B cell (primary cell): Measurements from ENCODE around the gene FAM53C. TPM values are rescaled to one million over a fixed set of nuclear protein-coding genes. Genes with fewer than 3 reads are reported as not detected.

ENCODE experiments used
- ATAC-seq: fragments of 200-7000 bp; cut with Tn5 transposase; one replicate; pipeline ENCODE4 v1.10.0; 2021; ENCODE audit warnings: low read depth, mild to moderate bottlenecking, moderate number of reproducible peaks, moderate library complexity
- CTCF ChIA-PET: fragments of 350-600 bp; sonication (Branson Sonifier 250); formaldehyde crosslinking; loops from one replicate; lab custom pipeline; 2021; ENCODE audit warnings: antibody characterized with exemption, inconsistent platforms; lab: Charles Lee
- POLR2A ChIA-PET: fragments of 350-600 bp; sonication (Branson Sonifier 250); formaldehyde crosslinking; loops from one replicate; lab custom pipeline; 2021; ENCODE audit warnings: antibody characterized with exemption; lab: Charles Lee
- DNase-seq: peaks from one replicate; pipeline ENCODE4 v3.0.0; 2013
- H2AFZ ChIP-seq: 2 replicates; pipeline ENCODE4 v1.6.1; 2012; ENCODE audit warnings: mild to moderate bottlenecking, low read depth, low read length; ENCODE audit not compliant: insufficient read depth, poor library complexity, severe bottlenecking
- H3K27ac ChIP-seq, 2 donors: 1 replicate in 1 of 2; 2 replicates in 1 of 2; pipeline ENCODE4 v1.5.1; 2012 to 2013; ENCODE audit warnings: low read length in 2 of 2, mild to moderate bottlenecking in 2 of 2, moderate library complexity in 1 of 2
- H3K27me3 ChIP-seq, 4 experiments: fragments of 200-600 bp in 1 of 4; sonication (generic) in 1 of 4; replicated peaks in 1 of 4; 1 replicate in 2 of 4; 2 replicates in 2 of 4; pipeline versions ENCODE4 v1.6.1 to v1.7.0; 2013 to 2016; ENCODE audit warnings: low read length in 3 of 4, mild to moderate bottlenecking in 2 of 4, mixed read lengths in 1 of 4, moderate library complexity in 1 of 4; ENCODE audit not compliant: insufficient read depth in 4 of 4, control insufficient read depth in 3 of 4; ENCODE audit errors: control extremely low read depth in 1 of 4
- H3K36me3 ChIP-seq, 2 experiments: replicated peaks in 1 of 2; 1 replicate in 1 of 2; 2 replicates in 1 of 2; pipeline versions ENCODE4 v1.6.1 to v1.7.1; 2013; ENCODE audit warnings: low read length in 1 of 2; ENCODE audit not compliant: insufficient read depth in 2 of 2, control insufficient read depth in 1 of 2; ENCODE audit errors: control extremely low read depth in 1 of 2, extremely low read depth in 1 of 2
- H3K4me1 ChIP-seq, 2 donors: fragments of 200-600 bp in 1 of 2; sonication (generic) in 1 of 2; 1 replicate in 1 of 2; 2 replicates in 1 of 2; pipeline versions ENCODE4 v1.5.1 to v1.6.1; 2013 to 2017; ENCODE audit warnings: low read length in 2 of 2; ENCODE audit not compliant: control insufficient read depth in 2 of 2, insufficient read depth in 2 of 2
- H3K4me2 ChIP-seq: replicated peaks from 2 replicates; pipeline ENCODE3; 2012; ENCODE audit warnings: mild to moderate bottlenecking, low read depth, low read length; ENCODE audit not compliant: poor library complexity, severe bottlenecking
- H3K4me3 ChIP-seq, 5 experiments: fragments of 200-600 bp in 1 of 5; sonication (generic) in 1 of 5; 1 replicate in 3 of 5; 2 replicates in 2 of 5; pipeline versions ENCODE4 v1.5.1 to v1.7.0; 2011 to 2016; ENCODE audit warnings: low read length in 4 of 5, mild to moderate bottlenecking in 4 of 5, low read depth in 2 of 5, control low read depth in 1 of 5, moderate library complexity in 1 of 5; ENCODE audit not compliant: insufficient read depth in 1 of 5; ENCODE audit errors: control extremely low read depth in 1 of 5, extremely low read depth in 1 of 5
- H3K79me2 ChIP-seq: fragments of 200-600 bp; sonication (generic); one replicate; pipeline ENCODE4 v1.6.0; 2016; ENCODE audit warnings: low read length; ENCODE audit not compliant: control insufficient read depth, insufficient read depth
- H3K9ac ChIP-seq: fragments of 200-600 bp; sonication (generic); 2 replicates; pipeline ENCODE4 v1.6.1; 2017; ENCODE audit warnings: mild to moderate bottlenecking, low read length, moderate library complexity
- H3K9me3 ChIP-seq, 3 donors: one replicate each; pipeline versions ENCODE4 v1.6.1 to v1.7.1; 2013; ENCODE audit warnings: low read length in 2 of 3; ENCODE audit not compliant: control insufficient read depth in 2 of 3, insufficient read depth in 1 of 3; ENCODE audit errors: control extremely low read depth in 1 of 3
- H4K20me1 ChIP-seq: 2 replicates; pipeline ENCODE4 v1.6.0; 2012; ENCODE audit warnings: mild to moderate bottlenecking, low read length; ENCODE audit not compliant: insufficient read depth, control insufficient read depth, poor library complexity, severe bottlenecking
- H3K27ac Mint-ChIP-seq: one replicate; pipeline ENCODE4 v1.8.0; 2021; ENCODE audit warnings: mixed read lengths
- H3K27me3 Mint-ChIP-seq: one replicate; pipeline ENCODE4 v1.8.0; 2021; ENCODE audit warnings: mixed read lengths
- H3K4me1 Mint-ChIP-seq: one replicate; pipeline ENCODE4 v1.8.0; 2021; ENCODE audit warnings: mixed read lengths
- H3K4me3 Mint-ChIP-seq: one replicate; pipeline ENCODE4 v1.8.0; 2021; ENCODE audit warnings: mixed read lengths
- H3K9me3 Mint-ChIP-seq: one replicate; pipeline ENCODE4 v1.8.0; 2022; ENCODE audit warnings: mixed read lengths; ENCODE audit not compliant: insufficient read depth
- CTCF ChIP-seq: fragments of 200-600 bp; IDR thresholded peaks from one replicate; pipeline ENCODE4 v1.8.0; 2022; ENCODE audit warnings: antibody characterized with exemption, mild to moderate bottlenecking
- EZH2 ChIP-seq: IDR thresholded peaks from 2 replicates; pipeline ENCODE4 v1.6.1; 2012; ENCODE audit warnings: borderline replicate concordance, low read depth, mild to moderate bottlenecking, moderate library complexity, low read length; ENCODE audit not compliant: insufficient read depth, poor library complexity, severe bottlenecking
- WGBS: methylation state at CpG from one replicate; pipeline ENCODE4 v1.1.5; 2013; ENCODE audit warnings: missing lambda C conversion rate; ENCODE audit not compliant: insufficient coverage; 5-methylcytosine and 5-hydroxymethylcytosine counted together
- intact Hi-C: fragments of 100-400 bp; cut with micrococcal nuclease; formaldehyde crosslinking; loops from one replicate; pipeline ENCODE4 v1.10.0; 2022
- polyA plus RNA-seq: library from polyadenylated mRNA; depleted of rRNA; stranded (reverse); fragments of >200 nt; gene quantifications from 2 replicates; pipeline ENCODE4 v1.2.3, GENCODE V29; 2012
- total RNA-seq, 2 donors: library from RNA; stranded (reverse); fragments of 120-200 nt in 1 of 2; gene quantifications; 1 replicate in 1 of 2; 2 replicates in 1 of 2; pipeline versions ENCODE4 v1.2.3 to v1.2.4, GENCODE V29; 2013 to 2022

FAM53C gene
- total and polyA plus RNA-seq, 2 donors (not counting 1 experiment from before 2014, with no cell fraction given), result 29.8 to 44.9 TPM

GRCh38 chr5:138369706-138370105 lies 31.6 kb downstream of the FAM53C start:
- Histone ChIP-seq H4K20me1 (peaks cover 85% of the 10 kb centered on the region), H3K4me3 (no peak overlapping the region), H3K4me1 (peaks cover 21 to 23% of the 10 kb centered on the region in 2 donors), H2AFZ (no peak overlapping the region), H3K36me3 (peaks cover 4 to 18% of the 10 kb centered on the region in 2 experiments), H3K9ac (no peak overlapping the region), H3K9me3 (no peaks in the 10 kb centered on the region), H3K27me3 (no peaks in the 10 kb centered on the region), H3K79me2 (peaks cover 93% of the 10 kb centered on the region), H3K4me2 (peak overlapping the region; percentile 1), H3K27ac (peak overlapping the region in 1 of 2 donors; percentile 37)
- no peak for DNase-seq
- TF ChIP-seq CTCF, result no peak
- no peak for TF ChIP-seq EZH2
- CTCF ChIA-PET, result interaction anchor here (0.6 to 5.8 kb wide), 4 partner anchors 15 to 792 kb away, joined by 3 to 39 read pairs (median 3); partner anchors contain the start of genes FAM53C and KDM3B
- H3K4me1 Mint-ChIP-seq, result peaks cover 42% of the 10 kb centered on the region
- H3K27me3 Mint-ChIP-seq, result no peaks in the 10 kb centered on the region
- peak overlapping the region; percentile 1 for H3K4me3 Mint-ChIP-seq
- no CpG with 5 or more reads among the region's 2 CpGs for WGBS
- no peaks in the 10 kb centered on the region for H3K9me3 Mint-ChIP-seq
- peak overlapping the region; percentile 27 for H3K27ac Mint-ChIP-seq
- ATAC-seq, result no peak
- POLR2A ChIA-PET, result interaction anchor here (2.2 kb wide), 1 partner anchor 16 kb away, joined by 7 read pairs; no protein-coding TSS in a partner anchor
- intact Hi-C loops, result no loop called here

- no peak for TF ChIP-seq EZH2
- Histone ChIP-seq H4K20me1 (peaks cover 77% of the 10 kb centered on the region), H3K27ac (no peak overlapping the region), H2AFZ (no peak overlapping the region), H3K9me3 (no peaks in the 10 kb centered on the region), H3K9ac (no peak overlapping the region), H3K27me3 (no peaks in the 10 kb centered on the region), H3K4me1 (peaks cover 21 to 23% of the 10 kb centered on the region in 2 donors), H3K79me2 (peaks cover 85% of the 10 kb centered on the region), H3K4me3 (no peak overlapping the region), H3K36me3 (peaks cover 4 to 23% of the 10 kb centered on the region in 2 experiments), H3K4me2 (no peak overlapping the region)
- no CpG with 5 or more reads among the region's 3 CpGs for WGBS
- CTCF ChIA-PET, result interaction anchor here (1.5 to 5.8 kb wide), 2 partner anchors 17 to 33 kb away, joined by 3 to 39 read pairs; partner anchors contain the start of genes FAM53C and KDM3B
- POLR2A ChIA-PET, result interaction anchor here (2.2 kb wide), 1 partner anchor 17 kb away, joined by 7 read pairs; no protein-coding TSS in a partner anchor
- no peak for ATAC-seq
- intact Hi-C loops, result no loop called here
- DNase-seq, result no peak
- no peak overlapping the region for H3K27ac Mint-ChIP-seq
- no peaks in the 10 kb centered on the region for H3K9me3 Mint-ChIP-seq
- H3K4me1 Mint-ChIP-seq, result peaks cover 40% of the 10 kb centered on the region
- no peak overlapping the region for H3K4me3 Mint-ChIP-seq
- H3K27me3 Mint-ChIP-seq, result no peaks in the 10 kb centered on the region
Measured at GRCh38 chr5:138370537-138370936, 32.5 kb downstream of the FAM53C start.
